Adrenal gland (tissue), 12 donors: ENCODE measurements around the gene KRTAP6-2. TPM values are rescaled to one million over a fixed set of nuclear protein-coding genes. Genes with fewer than 3 reads are reported as not detected.

Experiments
- DNase-seq, 7 donors: peaks; one replicate each; pipeline ENCODE4 v3.0.0-alpha.2; 2019 to 2020
- H3K27ac ChIP-seq, 5 donors: fragments of 200-600 bp; sonication (generic) in 4 of 5; 1 replicate in 3 of 5; 2 replicates in 2 of 5; pipeline versions ENCODE4 v1.5.1 to v1.8.0; 2016 to 2020; ENCODE audit warnings: mild to moderate bottlenecking in 1 of 5
- H3K27me3 ChIP-seq: fragments of 200-600 bp; 2 replicates; pipeline ENCODE4 v1.8.0; 2021
- H3K36me3 ChIP-seq, 2 donors: fragments of 200-600 bp; replicated peaks in 1 of 2; 1 replicate in 1 of 2; 2 replicates in 1 of 2; pipeline versions ENCODE4 v1.5.1 to v1.8.0; 2018 to 2022
- H3K4me1 ChIP-seq, 2 donors: fragments of 200-600 bp; replicated peaks in 1 of 2; 1 replicate in 1 of 2; 2 replicates in 1 of 2; pipeline versions ENCODE4 v1.5.1 to v1.8.0; 2018 to 2021
- H3K4me3 ChIP-seq, 4 donors: fragments of 200-600 bp; sonication (generic) in 3 of 4; one replicate each; pipeline ENCODE4 v1.5.1; 2016 to 2018
- H3K9me3 ChIP-seq, 3 donors: fragments of 200-600 bp; sonication (generic) in 1 of 3; replicated peaks in 1 of 3; 1 replicate in 2 of 3; 2 replicates in 1 of 3; pipeline versions ENCODE4 v1.5.1 to v1.8.0; 2016 to 2021
- CTCF ChIP-seq, 6 experiments: fragments of 450-650 bp in 4 of 6; fragments of 200-600 bp in 2 of 6; sonication (generic) in 1 of 6; IDR thresholded peaks; 1 replicate in 5 of 6; 2 replicates in 1 of 6; pipeline versions ENCODE4 v1.5.1 to v1.8.0; 2016 to 2021; ENCODE audit warnings: antibody characterized with exemption in 6 of 6, mild to moderate bottlenecking in 2 of 6, moderate library complexity in 1 of 6
- POLR2A ChIP-seq, 2 donors: fragments of 450-650 bp; IDR thresholded peaks; one replicate each; pipeline ENCODE4 v1.6.1; 2017; ENCODE audit warnings: antibody characterized with exemption in 2 of 2, mild to moderate bottlenecking in 2 of 2, moderate library complexity in 1 of 2
- WGBS, 4 donors: extraction: QIAGEN DNeasy Blood & Tissue Kit in 2 of 4; methylation state at CpG; one replicate each; pipeline versions ENCODE4 v1.1.5 to v1.1.7; 2013 to 2017; 5-methylcytosine and 5-hydroxymethylcytosine counted together
- intact Hi-C, 2 donors: fragments of 100-400 bp; cut with DNase I; formaldehyde crosslinking; loops; one replicate each; pipeline versions ENCODE4 v1.14.1 to v1.15.0; 2022 to 2023
- polyA plus RNA-seq, 3 donors: library from polyadenylated mRNA; stranded (reverse); fragments of 200-250 nt in 2 of 3; fragments of 350-450 nt in 1 of 3; fragmentation: Illumina TruSeq in 1 of 3; extraction: RNeasy Lipid Tissue Mini Kit (QIAGEN cat#74804) in 1 of 3; gene quantifications; one replicate each; pipeline ENCODE4 v1.2.3, GENCODE V29; 2013 to 2014
- total RNA-seq, 9 donors: library from RNA; depleted of rRNA in 4 of 9; stranded (reverse); fragments of >200 nt in 4 of 9; fragments of 120-200 nt in 1 of 9; fragmentation: NEBNext Ultra II Directional in 1 of 9; extraction: Animal tissue kit (Norgen Biotek cat#: 25700) in 1 of 9; gene quantifications; one replicate each; pipeline versions ENCODE4 v1.1.0 to v1.2.4, GENCODE V29; 2013 to 2023
- donor health status: healthy with polysubstance abuse.
- donor health status: Bipolar disorder and iron deficiency.
- donor health status: DM: yes; HTN: yes; CAD: no.
- donor health status: DM: no; HTN: no; CAD: no.
- donor health status: DM: no; HTN: no; CAD: no.
- donor health status: DM: yes; HTN: yes; CAD: no.

The KRTAP6-2 gene
- total and polyA plus RNA-seq, 12 donors: not detected

DNA sequence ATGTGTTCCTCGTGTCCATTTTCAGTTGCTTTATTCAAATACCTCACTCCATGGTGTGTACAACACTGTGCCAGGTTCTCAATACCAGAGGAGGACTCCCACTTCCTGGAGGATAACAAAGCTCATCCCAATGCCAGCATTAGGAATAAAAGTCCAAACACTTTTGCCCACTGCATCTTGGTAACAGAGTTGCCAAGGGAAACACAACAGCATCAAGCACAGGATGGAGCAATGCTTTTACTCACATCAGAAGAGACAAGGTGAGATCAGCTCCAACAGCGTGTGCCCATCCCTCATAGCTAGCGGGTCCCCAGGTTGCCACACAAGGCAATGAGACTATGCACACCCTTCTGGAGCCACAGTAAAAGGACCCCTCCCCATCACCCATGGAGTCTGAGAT lies 24.7 kb upstream of the KRTAP6-2 start:
- intact Hi-C loops: no loop called here
- TF ChIP-seq POLR2A (IDR thresholded peaks at IDR 0.05): no peak
- 63 to 89% (median 78%) methylated on average over 3 of the region's 3 CpGs for WGBS, 4 donors
- Histone ChIP-seq H3K36me3 (no peaks in the 10 kb centered on the region), H3K9me3 (no peaks in the 10 kb centered on the region), H3K4me3 (no peak overlapping the region), H3K4me1 (no peaks in the 10 kb centered on the region), H3K27me3 (no peaks in the 10 kb centered on the region), H3K27ac (no peak overlapping the region)
- DNase-seq: no peak

DNA sequence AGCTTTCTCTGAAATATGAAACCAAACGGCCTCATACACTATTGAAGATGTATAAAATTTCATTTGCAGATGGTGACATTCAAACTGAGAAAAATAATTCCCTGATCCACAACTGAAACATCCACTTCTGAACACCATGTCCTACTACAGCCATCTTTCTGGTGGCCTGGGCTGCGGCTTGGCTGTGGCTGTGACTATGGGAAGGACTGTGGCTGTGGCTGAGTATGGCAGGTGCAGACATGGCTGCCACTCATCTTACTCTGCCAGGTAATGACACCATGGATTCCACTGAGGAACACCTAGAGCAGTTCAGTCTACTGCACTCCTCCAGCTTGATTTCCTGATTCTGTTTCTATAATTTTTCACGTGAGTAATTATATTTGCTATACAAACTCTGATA lies 21.8 kb upstream of the KRTAP6-2 start, which contains the start of gene KRTAP20-4:
KRTAP20-4 (plus strand) TSS at position 106 of the 400 bp plus-strand sequence.
- WGBS, 4 donors: 72 to 82% (median 78%) methylated on average over 3 of the region's 3 CpGs
- H3K27ac ChIP-seq: no peak within 1 kb of the TSS
- TF ChIP-seq CTCF (IDR thresholded peaks at IDR 0.05) (no peak), POLR2A (IDR thresholded peaks at IDR 0.05) (no peak)

DNA sequence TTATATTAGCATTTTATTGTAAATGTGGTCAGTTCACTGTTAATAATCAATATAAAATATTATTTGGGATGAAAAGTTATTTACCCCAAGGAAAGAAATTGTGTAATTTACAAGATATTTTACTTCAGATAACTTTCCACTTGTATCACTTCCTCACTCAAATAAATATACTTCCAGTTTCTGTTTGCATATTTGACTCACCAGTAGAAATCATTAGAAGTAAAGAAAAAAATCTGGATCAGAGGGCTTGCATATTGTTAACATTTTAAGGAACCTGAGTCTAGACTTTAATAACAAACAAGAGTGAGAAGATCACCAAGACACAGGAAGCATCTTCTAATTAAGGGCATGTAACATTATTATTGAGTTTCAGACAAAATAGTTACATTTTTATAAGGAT lies 21.4 kb upstream of the KRTAP6-2 start:
- intact Hi-C loops: no loop called here
- H3K36me3 ChIP-seq: no peaks in the 10 kb centered on the region
- H3K27me3 ChIP-seq: no peaks in the 10 kb centered on the region
- H3K4me3 ChIP-seq: no peak overlapping the region
- DNase-seq: no peak
- no peaks in the 10 kb centered on the region for H3K4me1 ChIP-seq
- TF ChIP-seq CTCF (IDR thresholded peaks at IDR 0.05) (no peak), POLR2A (IDR thresholded peaks at IDR 0.05) (no peak)
- no peaks in the 10 kb centered on the region for H3K9me3 ChIP-seq
- no peak overlapping the region for H3K27ac ChIP-seq

More for the DNA sequence above, 21.8 kb upstream of the KRTAP6-2 start, which contains the start of gene KRTAP20-4:
- Histone ChIP-seq H3K36me3 (no peaks in the 10 kb centered on the region), H3K27me3 (no peaks in the 10 kb centered on the region), H3K4me1 (no peaks in the 10 kb centered on the region), H3K4me3 (no peak within 1 kb of the TSS), H3K9me3 (no peaks in the 10 kb centered on the region)
- DNase-seq: no peak
- intact Hi-C loops: no loop called here

DNA sequence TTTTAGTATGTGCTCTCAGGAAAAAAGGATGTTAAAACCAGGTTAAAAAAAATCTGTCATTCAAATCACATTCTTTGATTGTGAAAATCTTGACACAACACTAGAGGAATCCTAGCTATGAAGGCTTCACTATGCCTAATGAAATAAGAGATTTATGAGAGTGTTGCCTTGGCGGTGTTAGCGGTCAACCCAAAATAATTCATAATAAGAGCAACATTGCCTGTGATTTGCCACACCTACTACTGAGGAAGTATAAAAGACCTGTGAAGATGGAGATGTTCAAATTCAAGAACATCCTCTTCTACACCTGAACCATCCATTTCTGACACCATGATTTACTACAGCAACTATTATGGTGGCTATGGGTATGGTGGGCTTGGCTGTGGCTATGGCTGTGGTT lies 17.4 kb upstream of the KRTAP6-2 start, which contains the start of gene KRTAP20-1:
KRTAP20-1 (plus strand) TSS at position 301 of the 400 bp plus-strand sequence; CDS start at position 331, 30 bp downstream.
- no peak within 1 kb of the TSS for H3K27ac ChIP-seq
- intact Hi-C loops: no loop called here
- no peaks in the 10 kb centered on the region for H3K27me3 ChIP-seq
- no peaks in the 10 kb centered on the region for H3K9me3 ChIP-seq
- H3K4me1 ChIP-seq: no peaks in the 10 kb centered on the region
- TF ChIP-seq POLR2A (IDR thresholded peaks at IDR 0.05): no peak
- no peak for TF ChIP-seq CTCF (IDR thresholded peaks at IDR 0.05)
- no peak for DNase-seq
- WGBS, 4 donors: 79 to 93% (median 91%) methylated on average over 2 of the region's 2 CpGs
- H3K4me3 ChIP-seq: no peak within 1 kb of the TSS
- H3K36me3 ChIP-seq: no peaks in the 10 kb centered on the region

GRCh38 chr21:30615199-30615598 lies 16.5 kb upstream of the KRTAP6-2 start:
- Histone ChIP-seq H3K4me1 (no peaks in the 10 kb centered on the region), H3K27ac (no peak overlapping the region), H3K9me3 (no peaks in the 10 kb centered on the region), H3K27me3 (no peaks in the 10 kb centered on the region), H3K36me3 (no peaks in the 10 kb centered on the region), H3K4me3 (no peak overlapping the region)
- TF ChIP-seq CTCF (IDR thresholded peaks at IDR 0.05) (no peak), POLR2A (IDR thresholded peaks at IDR 0.05) (no peak)
- DNase-seq: no peak
- intact Hi-C loops: no loop called here
